ENCODE measurements around the gene EIF2AK3.

Gene EIF2AK3

DNA sequence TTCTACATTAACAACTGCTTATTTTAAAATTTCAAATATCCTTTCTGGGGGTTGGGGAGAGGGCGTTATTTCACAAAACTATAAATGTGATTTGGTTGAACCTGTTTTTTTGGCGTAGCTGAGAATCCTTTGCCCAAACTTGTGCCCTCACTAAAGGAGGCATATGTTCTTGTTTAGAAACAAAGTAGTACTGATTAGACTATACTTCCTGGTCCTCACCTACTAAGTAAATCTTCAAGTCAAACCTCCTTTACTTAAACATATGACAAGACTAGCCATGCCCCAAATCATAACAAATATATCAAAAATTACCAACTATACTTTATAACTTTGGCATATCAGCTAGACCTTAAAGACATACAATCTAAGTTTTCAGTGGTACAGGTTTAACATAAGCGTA lies 5.8 kb downstream of the EIF2AK3 start:
- Mint-ChIP-seq H3K9me3 (no peaks in the 10 kb centered on the region), H3K4me3 (no peak overlapping the region), H3K27ac (peak overlapping the region; percentile 34), H3K4me1 (peaks cover 39% of the 10 kb centered on the region), H3K27me3 (no peaks in the 10 kb centered on the region), H3K36me3 (no peaks in the 10 kb centered on the region)
- no peak for ATAC-seq

DNA sequence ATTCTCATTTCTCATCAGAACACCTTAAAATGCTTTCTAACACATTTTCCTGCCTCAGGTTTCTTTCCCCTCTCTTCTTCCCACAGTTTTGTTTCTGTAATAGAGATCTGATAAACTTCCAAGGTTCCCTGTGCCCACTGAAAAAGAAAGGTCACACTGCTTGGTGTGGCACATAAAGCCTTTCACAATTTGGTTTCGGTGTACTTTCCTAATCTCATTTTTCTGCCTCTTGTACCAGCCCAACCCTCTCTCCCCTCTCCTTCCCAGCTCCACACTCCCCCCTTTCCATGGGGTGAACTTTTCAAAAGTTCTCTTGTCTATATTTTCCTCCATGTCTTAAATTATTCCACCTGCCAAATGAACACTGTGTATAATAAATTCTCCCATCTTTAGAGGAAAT lies 7.2 kb downstream of the EIF2AK3 start:
- H3K27me3 Mint-ChIP-seq = no peaks in the 10 kb centered on the region
- no peak overlapping the region for H3K4me3 Mint-ChIP-seq
- ATAC-seq = no peak
- no peaks in the 10 kb centered on the region for H3K9me3 Mint-ChIP-seq
- H3K36me3 Mint-ChIP-seq = no peaks in the 10 kb centered on the region
- peaks cover 39% of the 10 kb centered on the region for H3K4me1 Mint-ChIP-seq
- H3K27ac Mint-ChIP-seq = peak overlapping the region; percentile 58

DNA sequence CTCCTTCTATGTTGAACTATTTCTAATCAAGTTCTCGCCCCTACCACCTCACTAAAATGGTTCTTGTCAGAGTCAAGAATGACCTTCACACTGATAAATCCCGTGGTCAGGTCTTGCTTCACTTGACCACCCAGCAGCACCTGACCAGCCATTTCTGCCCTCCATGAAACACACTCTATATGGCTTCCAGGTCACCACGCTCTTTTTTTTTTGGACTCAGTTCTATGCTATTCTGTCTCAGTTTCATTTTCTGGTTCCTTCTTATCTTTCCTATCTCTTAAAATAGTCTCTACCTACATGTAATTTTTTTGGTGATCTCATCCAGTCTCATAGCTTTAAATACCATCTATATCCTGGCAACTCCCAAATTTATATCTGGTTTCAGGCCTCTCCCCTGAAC lies 11.4 kb downstream of the EIF2AK3 start:
- peak; percentile 80 for ATAC-seq
- Mint-ChIP-seq H3K27me3 (no peaks in the 10 kb centered on the region), H3K9me3 (no peaks in the 10 kb centered on the region), H3K36me3 (no peaks in the 10 kb centered on the region), H3K27ac (no peak overlapping the region), H3K4me3 (no peak overlapping the region), H3K4me1 (peaks cover 32% of the 10 kb centered on the region)

- Mint-ChIP-seq H3K4me3 (no peak overlapping the region), H3K9me3 (no peaks in the 10 kb centered on the region), H3K27ac (no peak overlapping the region), H3K36me3 (no peaks in the 10 kb centered on the region), H3K4me1 (peaks cover 20% of the 10 kb centered on the region), H3K27me3 (no peaks in the 10 kb centered on the region)
- ATAC-seq = peak; percentile 86
Measured at GRCh38 chr2:88614497-88615157, 12.6 kb downstream of the EIF2AK3 start.

DNA sequence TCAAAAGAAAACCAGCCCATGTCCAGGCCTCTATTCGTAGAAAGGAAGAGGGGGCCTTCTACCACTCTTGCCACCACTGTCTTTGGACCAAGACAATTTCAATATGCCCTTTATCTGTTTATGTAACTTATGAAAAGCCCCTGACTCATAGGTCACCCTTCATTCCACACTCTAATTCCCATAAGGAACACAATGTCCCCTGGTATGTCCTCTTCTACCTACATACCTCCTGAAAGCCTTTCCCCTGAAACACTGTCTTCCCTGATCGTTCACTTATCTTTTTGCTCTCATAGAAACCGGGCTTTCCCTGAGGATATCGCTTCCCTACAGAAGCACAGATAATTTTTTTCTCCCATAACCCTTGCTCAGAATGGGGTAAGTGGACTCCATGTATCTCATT lies 13.3 kb downstream of the EIF2AK3 start:
- no peak overlapping the region for H3K4me3 Mint-ChIP-seq
- no peaks in the 10 kb centered on the region for H3K27me3 Mint-ChIP-seq
- no peaks in the 10 kb centered on the region for H3K36me3 Mint-ChIP-seq
- no peaks in the 10 kb centered on the region for H3K9me3 Mint-ChIP-seq
- H3K27ac Mint-ChIP-seq = no peak overlapping the region
- no peak for ATAC-seq
- peaks cover 13% of the 10 kb centered on the region for H3K4me1 Mint-ChIP-seq

GRCh38 chr2:88608184-88608583 lies 19.1 kb downstream of the EIF2AK3 start:
- H3K36me3 Mint-ChIP-seq = peaks cover 13% of the 10 kb centered on the region
- ATAC-seq = no peak
- H3K4me1 Mint-ChIP-seq = peaks cover 42% of the 10 kb centered on the region
- no peak overlapping the region for H3K4me3 Mint-ChIP-seq
- peak overlapping the region; percentile 91 for H3K27ac Mint-ChIP-seq
- no peaks in the 10 kb centered on the region for H3K27me3 Mint-ChIP-seq
- no peaks in the 10 kb centered on the region for H3K9me3 Mint-ChIP-seq

GRCh38 chr2:88607416-88607815 lies 19.8 kb downstream of the EIF2AK3 start:
- H3K9me3 Mint-ChIP-seq = no peaks in the 10 kb centered on the region
- no peak overlapping the region for H3K4me3 Mint-ChIP-seq
- no peaks in the 10 kb centered on the region for H3K27me3 Mint-ChIP-seq
- H3K36me3 Mint-ChIP-seq = peaks cover 17% of the 10 kb centered on the region
- H3K27ac Mint-ChIP-seq = peak overlapping the region; percentile 91
- H3K4me1 Mint-ChIP-seq = peaks cover 49% of the 10 kb centered on the region
- no peak for ATAC-seq

DNA sequence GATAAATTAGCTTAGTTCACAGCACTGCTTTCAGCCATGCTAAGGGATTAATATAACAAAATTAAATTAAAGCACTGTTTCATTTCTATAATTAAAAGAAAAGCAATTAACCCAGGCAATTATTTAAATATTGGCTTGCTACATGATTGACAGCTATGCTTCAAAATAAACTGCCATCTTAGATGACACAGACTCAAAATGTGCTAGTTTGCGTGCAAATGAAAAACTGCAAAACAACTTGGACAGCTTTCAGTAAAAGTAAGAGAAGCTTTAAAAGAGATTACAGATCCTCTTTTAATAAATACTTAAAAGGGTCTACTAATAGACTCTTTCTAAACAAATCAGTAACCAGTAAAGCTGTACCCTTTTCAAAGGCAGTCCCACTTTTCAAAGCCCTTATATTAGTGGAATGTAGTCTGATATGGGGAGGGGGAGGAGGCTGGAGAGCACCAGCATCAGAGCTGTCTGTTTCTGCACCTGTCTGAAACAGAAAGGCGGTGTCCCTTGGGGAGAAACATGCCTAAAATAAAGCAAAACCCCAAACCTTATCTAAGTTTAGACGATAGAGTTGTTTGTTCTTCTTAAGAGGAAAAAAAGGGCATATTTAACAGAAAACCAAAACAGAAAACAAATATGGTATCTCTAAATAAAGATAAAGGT lies 20.8 kb downstream of the EIF2AK3 start:
- no peaks in the 10 kb centered on the region for H3K27me3 Mint-ChIP-seq
- H3K36me3 Mint-ChIP-seq = peaks cover 17% of the 10 kb centered on the region
- H3K27ac Mint-ChIP-seq = peak overlapping the region; percentile 91
- peak overlapping the region; percentile 72 for H3K4me3 Mint-ChIP-seq
- no peaks in the 10 kb centered on the region for H3K9me3 Mint-ChIP-seq
- peak; percentile 95 for ATAC-seq
- peaks cover 55% of the 10 kb centered on the region for H3K4me1 Mint-ChIP-seq

DNA sequence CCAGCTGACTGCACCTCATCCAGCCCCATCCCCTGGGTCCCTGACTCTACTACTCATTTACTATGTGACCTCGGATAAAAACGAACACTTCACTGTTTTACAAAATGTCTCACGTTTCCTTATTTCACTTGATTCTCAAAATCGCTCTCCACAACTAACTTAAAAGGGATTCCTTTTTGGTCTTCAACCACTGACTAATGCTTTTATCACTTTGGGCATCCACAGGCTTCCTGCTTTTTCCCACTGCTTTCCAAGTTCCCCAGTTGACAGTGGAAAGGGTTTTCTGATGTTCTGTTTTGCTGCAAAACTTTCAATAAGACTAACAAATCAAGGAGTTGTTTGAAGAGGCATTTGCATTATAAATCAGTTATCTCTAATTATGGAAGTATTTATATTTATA lies 24.1 kb downstream of the EIF2AK3 start:
- H3K27me3 Mint-ChIP-seq = no peaks in the 10 kb centered on the region
- peaks cover 17% of the 10 kb centered on the region for H3K36me3 Mint-ChIP-seq
- H3K9me3 Mint-ChIP-seq = no peaks in the 10 kb centered on the region
- H3K4me3 Mint-ChIP-seq = no peak overlapping the region
- H3K27ac Mint-ChIP-seq = peak overlapping the region; percentile 79
- no peak for ATAC-seq
- H3K4me1 Mint-ChIP-seq = peaks cover 82% of the 10 kb centered on the region

DNA sequence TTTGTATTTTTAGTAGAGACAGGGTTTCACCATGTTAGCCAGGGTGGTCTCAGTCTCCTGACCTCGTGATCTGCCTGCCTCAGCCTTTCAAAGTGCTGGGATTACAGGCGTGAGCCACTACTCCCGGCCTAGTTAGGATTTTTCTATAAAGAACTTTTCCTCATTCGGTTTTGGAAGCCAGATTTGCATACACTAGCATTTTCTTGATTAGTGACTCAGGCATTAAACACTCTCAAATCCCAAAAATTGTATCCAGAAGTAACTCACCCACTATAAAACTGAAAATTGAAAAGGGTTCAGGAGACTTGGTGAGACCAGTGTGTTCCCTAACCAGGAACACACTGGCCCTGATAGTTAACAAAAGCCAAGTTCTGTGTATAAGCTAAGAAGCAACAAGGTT lies 25.2 kb downstream of the EIF2AK3 start:
- H3K27ac Mint-ChIP-seq = peak overlapping the region; percentile 79
- H3K27me3 Mint-ChIP-seq = no peaks in the 10 kb centered on the region
- no peak for ATAC-seq
- H3K4me3 Mint-ChIP-seq = no peak overlapping the region
- H3K4me1 Mint-ChIP-seq = peaks cover 84% of the 10 kb centered on the region
- peaks cover 17% of the 10 kb centered on the region for H3K36me3 Mint-ChIP-seq
- no peaks in the 10 kb centered on the region for H3K9me3 Mint-ChIP-seq

GRCh38 chr2:88601286-88601685 lies 26.0 kb downstream of the EIF2AK3 start:
- Mint-ChIP-seq H3K9me3 (no peaks in the 10 kb centered on the region), H3K36me3 (peaks cover 22% of the 10 kb centered on the region), H3K4me1 (peaks cover 84% of the 10 kb centered on the region), H3K27me3 (no peaks in the 10 kb centered on the region), H3K4me3 (no peak overlapping the region), H3K27ac (peak overlapping the region; percentile 79)
- no peak for ATAC-seq

DNA sequence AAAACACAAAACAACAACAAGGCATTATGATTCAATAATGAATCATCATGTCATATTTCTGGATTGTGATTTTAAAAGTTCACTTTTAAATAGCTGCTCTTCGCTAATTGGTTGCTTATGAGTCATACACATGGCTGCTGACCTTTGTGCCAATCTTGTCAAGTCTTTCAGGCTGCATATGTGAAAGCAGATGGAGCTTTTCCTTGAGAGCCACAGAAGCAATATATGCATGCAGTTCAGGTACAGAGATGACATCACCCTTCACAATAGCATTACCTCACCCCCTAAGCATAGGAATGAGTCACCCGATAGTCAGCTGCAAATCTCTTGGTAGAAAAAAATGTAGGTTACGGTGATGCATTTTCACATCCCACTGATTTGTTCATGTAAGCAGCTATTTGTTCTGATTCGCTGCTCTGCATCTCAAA lies 27.2 kb downstream of the EIF2AK3 start:
- Mint-ChIP-seq H3K4me1 (peaks cover 85% of the 10 kb centered on the region), H3K27ac (peak overlapping the region; percentile 79), H3K9me3 (no peaks in the 10 kb centered on the region), H3K4me3 (peak overlapping the region; percentile 66), H3K27me3 (no peaks in the 10 kb centered on the region), H3K36me3 (peaks cover 23% of the 10 kb centered on the region)
- peak; percentile 100 for ATAC-seq

GRCh38 chr2:88599527-88599926 lies 27.7 kb downstream of the EIF2AK3 start:
- Mint-ChIP-seq H3K27ac (peak overlapping the region; percentile 79), H3K4me3 (peak overlapping the region; percentile 66), H3K9me3 (no peaks in the 10 kb centered on the region), H3K36me3 (peaks cover 23% of the 10 kb centered on the region), H3K27me3 (no peaks in the 10 kb centered on the region), H3K4me1 (peaks cover 83% of the 10 kb centered on the region)
- peak; percentile 42 for ATAC-seq

GRCh38 chr2:88597168-88597567 lies 30.1 kb downstream of the EIF2AK3 start:
- Mint-ChIP-seq H3K4me3 (no peak overlapping the region), H3K36me3 (peaks cover 23% of the 10 kb centered on the region), H3K9me3 (no peaks in the 10 kb centered on the region), H3K4me1 (peaks cover 60% of the 10 kb centered on the region), H3K27me3 (no peaks in the 10 kb centered on the region), H3K27ac (peak overlapping the region; percentile 82)
- no peak for ATAC-seq

- H3K36me3 Mint-ChIP-seq = peaks cover 24% of the 10 kb centered on the region
- H3K27me3 Mint-ChIP-seq = no peaks in the 10 kb centered on the region
- peaks cover 57% of the 10 kb centered on the region for H3K4me1 Mint-ChIP-seq
- no peak overlapping the region for H3K4me3 Mint-ChIP-seq
- no peak for ATAC-seq
- H3K9me3 Mint-ChIP-seq = no peaks in the 10 kb centered on the region
- H3K27ac Mint-ChIP-seq = peak overlapping the region; percentile 82
Measured at GRCh38 chr2:88596141-88596830, 31.0 kb downstream of the EIF2AK3 start.

GRCh38 chr2:88591698-88592097 lies 35.6 kb downstream of the EIF2AK3 start:
- H3K9me3 Mint-ChIP-seq = no peaks in the 10 kb centered on the region
- peaks cover 38% of the 10 kb centered on the region for H3K36me3 Mint-ChIP-seq
- H3K27ac Mint-ChIP-seq = peak overlapping the region; percentile 53
- peaks cover 21% of the 10 kb centered on the region for H3K4me1 Mint-ChIP-seq
- no peaks in the 10 kb centered on the region for H3K27me3 Mint-ChIP-seq
- no peak overlapping the region for H3K4me3 Mint-ChIP-seq
- ATAC-seq = no peak
